ENCODE data around the gene TTC13. TPM values are rescaled to one million over a fixed set of nuclear protein-coding genes. Genes with fewer than 3 reads are reported as not detected.
A peak's percentile ranks its signal among the peaks of the same experiment; 100 is the strongest.

TTC13 gene
- total RNA-seq, 1 donor from 2014 or later, result 15.5 TPM

- peak; percentile 19 to 56 for DNase-seq (ENCODE audit: low spot score in 2 of 2, unreplicated experiment in 2 of 2)
- Mint-ChIP-seq H3K4me1 (peaks cover 28% of the 10 kb centered on the region), H3K4me3 (peak overlapping the region; percentile 80), H3K27ac (peak overlapping the region; percentile 86), H3K36me3 (no peaks in the 10 kb centered on the region), H3K27me3 (ENCODE audit: low read depth) (no peaks in the 10 kb centered on the region), H3K9me3 (no peaks in the 10 kb centered on the region)
- no peak for TF ChIP-seq CTCF (IDR thresholded peaks at IDR 0.05; ENCODE audit: unreplicated experiment)
Observed at GRCh38 chr1:230977761-230978490, 735 bp downstream of the TTC13 start.

- Mint-ChIP-seq H3K4me3 (peak overlapping the region; percentile 80), H3K36me3 (no peaks in the 10 kb centered on the region), H3K9me3 (no peaks in the 10 kb centered on the region), H3K4me1 (peaks cover 28% of the 10 kb centered on the region), H3K27ac (peak overlapping the region; percentile 86), H3K27me3 (ENCODE audit: low read depth) (no peaks in the 10 kb centered on the region)
- TF ChIP-seq CTCF (IDR thresholded peaks at IDR 0.05; ENCODE audit: unreplicated experiment), result no peak
- no peak for DNase-seq (ENCODE audit: low spot score in 2 of 2, unreplicated experiment in 2 of 2)
Observed at GRCh38 chr1:230976825-230977747, 1.6 kb downstream of the TTC13 start.

DNA sequence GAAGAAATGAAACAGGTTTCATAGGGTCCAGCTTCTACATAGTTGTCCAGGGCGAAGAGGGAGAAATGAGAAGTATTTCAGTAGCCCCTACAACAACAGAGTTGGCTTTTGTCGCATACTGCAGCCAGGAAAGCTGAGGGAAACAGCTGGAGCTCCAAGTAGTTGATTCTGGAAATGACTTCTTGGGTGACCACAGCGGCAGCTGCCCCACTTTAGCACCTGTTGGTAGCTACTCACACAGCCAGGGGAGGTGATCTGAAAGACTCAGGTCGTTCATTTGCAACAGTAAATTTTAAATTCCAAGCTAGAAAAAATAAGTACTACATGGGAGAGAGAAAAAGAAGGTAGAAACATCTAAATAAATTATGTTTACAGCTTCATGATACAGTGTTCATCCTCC lies 2.3 kb downstream of the TTC13 start:
- Mint-ChIP-seq H3K9me3 (no peaks in the 10 kb centered on the region), H3K27me3 (ENCODE audit: low read depth) (no peaks in the 10 kb centered on the region), H3K36me3 (no peaks in the 10 kb centered on the region), H3K4me3 (no peak overlapping the region), H3K4me1 (peaks cover 28% of the 10 kb centered on the region), H3K27ac (no peak overlapping the region)
- no peak for DNase-seq (ENCODE audit: low spot score in 2 of 2, unreplicated experiment in 2 of 2)
- TF ChIP-seq CTCF (IDR thresholded peaks at IDR 0.05; ENCODE audit: unreplicated experiment), result no peak

GRCh38 chr1:230975636-230976035 lies 3.0 kb downstream of the TTC13 start:
- no peak overlapping the region for H3K4me3 Mint-ChIP-seq
- H3K36me3 Mint-ChIP-seq, result no peaks in the 10 kb centered on the region
- TF ChIP-seq CTCF (IDR thresholded peaks at IDR 0.05; ENCODE audit: unreplicated experiment), result no peak
- H3K9me3 Mint-ChIP-seq, result no peaks in the 10 kb centered on the region
- H3K4me1 Mint-ChIP-seq, result peaks cover 28% of the 10 kb centered on the region
- H3K27ac Mint-ChIP-seq, result no peak overlapping the region
- no peak for DNase-seq (ENCODE audit: low spot score in 2 of 2, unreplicated experiment in 2 of 2)
- no peaks in the 10 kb centered on the region for H3K27me3 Mint-ChIP-seq (ENCODE audit: low read depth)

DNA sequence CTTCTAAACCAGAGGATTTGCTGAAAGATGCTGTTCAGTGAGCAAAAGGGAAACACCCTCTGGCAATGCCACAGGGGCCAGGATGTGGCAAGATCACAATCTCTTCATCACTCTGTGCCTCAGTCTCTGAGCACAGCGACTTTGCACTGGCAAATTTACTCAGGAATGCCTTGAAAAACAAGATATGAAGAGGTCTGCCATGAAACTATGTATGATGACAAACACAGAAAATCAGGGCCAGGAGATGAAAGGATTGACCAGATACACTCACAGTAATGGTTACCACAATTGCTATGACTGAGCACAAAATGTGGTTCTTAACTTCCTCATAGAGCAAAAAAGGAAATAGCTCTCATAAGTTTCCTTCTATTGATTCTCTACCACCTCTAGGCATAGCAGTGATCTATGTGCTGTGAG lies 5.8 kb downstream of the TTC13 start:
- no peak overlapping the region for H3K27ac Mint-ChIP-seq
- H3K9me3 Mint-ChIP-seq, result no peaks in the 10 kb centered on the region
- no peak for DNase-seq (ENCODE audit: low spot score in 2 of 2, unreplicated experiment in 2 of 2)
- H3K27me3 Mint-ChIP-seq (ENCODE audit: low read depth), result no peaks in the 10 kb centered on the region
- H3K4me3 Mint-ChIP-seq, result no peak overlapping the region
- TF ChIP-seq CTCF (IDR thresholded peaks at IDR 0.05; ENCODE audit: unreplicated experiment), result no peak
- H3K36me3 Mint-ChIP-seq, result no peaks in the 10 kb centered on the region
- peaks cover 13% of the 10 kb centered on the region for H3K4me1 Mint-ChIP-seq

Data from mesothelial cell of epicardium (in vitro differentiated cells).